Endometrium (tissue), 2 donors: Measurements from ENCODE around the gene TENT5D.
"Not testable (repeated sequence)": the region's sequence is repeated elsewhere in the genome, so short reads cannot be mapped to it uniquely, and the experiment has no call there.

Experiments
- FAIRE-seq: peaks from 2 replicates; lab custom pipeline; 2012; peaks lifted over from hg19 to GRCh38; lab: Jason Lieb, UNC
- donor health status: control.
- donor health status: control.

The TENT5D gene

GRCh38 chrX:80420147-80420546 is at the start of gene TENT5D:
TSS of gene TENT5D (plus strand) at chrX:80420447. CDS start at chrX:80442540, 22,093 bp downstream.
- FAIRE-seq = no peak

DNA sequence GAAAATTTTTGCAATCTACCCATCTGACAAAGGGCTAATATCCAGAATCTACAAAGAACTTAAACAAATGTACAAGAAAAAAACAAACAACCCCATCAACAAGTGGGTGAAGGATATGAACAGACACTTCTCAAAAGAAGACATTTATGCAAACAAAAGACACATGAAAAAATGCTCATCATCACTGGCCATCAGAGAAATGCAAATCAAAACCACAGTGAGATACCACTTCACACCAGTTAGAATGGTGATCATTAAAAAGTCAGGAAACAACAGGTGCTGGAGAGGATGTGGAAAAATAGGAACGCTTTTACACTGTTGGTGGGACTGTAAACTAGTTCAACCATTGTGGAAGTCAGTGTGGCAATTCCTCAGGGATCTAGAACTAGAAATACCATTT is 34.6 kb upstream of the TENT5D start:
- FAIRE-seq = not testable (repeated sequence)

DNA sequence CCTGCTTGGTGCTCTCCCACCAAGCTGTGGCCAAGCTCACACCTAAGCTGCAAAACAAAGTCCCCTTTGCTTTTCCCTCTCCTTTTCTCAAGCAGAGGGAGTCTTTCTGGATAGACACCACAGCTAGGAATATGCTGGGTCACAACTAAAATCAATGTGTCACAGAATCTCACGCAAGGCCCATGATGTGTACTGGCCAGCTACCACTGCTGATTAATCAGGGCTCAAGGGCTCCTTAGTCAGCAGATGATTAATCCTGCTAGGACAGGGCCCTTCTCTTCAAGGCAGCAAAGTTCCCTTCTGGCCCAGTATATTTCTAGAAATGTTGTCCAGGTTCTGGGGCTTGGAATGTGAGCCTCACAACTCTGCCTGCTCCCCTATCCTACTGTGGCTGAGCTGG is 32.0 kb upstream of the TENT5D start:
- FAIRE-seq = no peak

- FAIRE-seq = no peak
Observed at GRCh38 chrX:80412042-80412441, 8.2 kb upstream of the TENT5D start.

GRCh38 chrX:80423000-80423399 is 2.8 kb downstream of the TENT5D start:
- no peak for FAIRE-seq

DNA sequence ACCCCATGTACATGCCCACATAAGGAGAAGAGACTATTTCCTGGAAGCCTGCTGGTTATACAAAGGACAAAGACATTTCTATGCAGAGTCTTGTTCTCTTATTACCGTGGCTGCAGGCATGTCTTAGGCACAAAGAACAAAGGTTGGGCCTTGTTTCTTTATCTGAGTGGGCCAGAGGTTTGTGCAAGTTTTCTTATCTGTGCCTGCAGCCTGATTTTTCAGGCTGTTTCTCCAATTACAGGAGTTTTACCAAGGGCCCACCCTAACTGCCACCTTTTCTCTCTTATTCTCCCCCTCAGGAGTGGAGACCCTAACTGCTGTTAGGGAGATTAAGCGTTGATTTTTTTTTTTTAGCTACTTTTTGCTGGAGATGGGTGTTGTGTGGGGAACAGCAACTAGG is 3.5 kb downstream of the TENT5D start:
- no peak for FAIRE-seq

DNA sequence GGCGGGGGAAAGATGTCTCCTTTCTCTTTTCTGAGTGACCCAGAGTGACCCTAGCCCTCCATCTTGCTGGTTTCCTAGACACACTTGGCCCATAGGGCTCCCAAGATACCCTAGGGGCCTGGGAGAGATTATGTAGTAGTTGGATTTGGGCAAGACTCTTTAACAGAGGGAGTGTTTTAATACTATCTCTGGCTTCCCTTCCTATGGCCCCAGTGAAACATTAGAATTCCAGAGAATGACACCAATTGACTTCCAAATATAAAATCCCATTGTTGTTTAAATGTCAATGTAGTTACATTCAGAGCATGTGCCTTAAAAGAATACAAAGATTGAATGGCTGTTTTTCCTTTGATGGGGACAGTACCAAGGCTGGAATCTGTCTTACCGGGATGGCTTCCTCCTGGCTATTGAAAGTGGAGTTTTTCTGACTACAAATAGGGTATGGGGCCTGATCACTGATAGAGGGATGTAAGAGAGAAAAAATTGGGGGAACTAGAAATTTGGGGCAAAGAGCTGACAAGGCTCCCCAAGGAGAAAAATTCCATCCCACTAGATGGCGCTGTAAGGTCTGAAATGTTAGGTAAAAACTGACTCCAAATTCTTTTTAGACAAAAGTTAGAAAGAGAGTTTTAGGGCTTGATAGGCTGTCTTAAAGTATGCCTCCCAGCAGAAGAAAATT is 10.7 kb downstream of the TENT5D start:
- no peak for FAIRE-seq

DNA sequence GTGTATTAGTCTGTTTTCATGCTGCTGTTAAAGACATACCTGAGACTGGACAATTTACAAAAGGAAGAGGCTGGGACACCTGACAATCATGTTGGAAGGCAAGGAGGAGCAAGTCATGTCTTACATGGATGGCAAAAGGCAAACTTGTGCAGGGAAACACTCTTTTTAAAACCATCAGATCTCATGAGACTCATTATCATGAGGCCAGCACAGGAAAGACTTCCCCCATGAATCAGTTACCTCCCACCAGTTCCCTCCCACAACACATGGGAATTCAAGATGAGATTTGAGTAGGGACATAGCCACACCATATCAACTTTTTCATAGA is 11.2 kb downstream of the TENT5D start:
- no peak for FAIRE-seq

DNA sequence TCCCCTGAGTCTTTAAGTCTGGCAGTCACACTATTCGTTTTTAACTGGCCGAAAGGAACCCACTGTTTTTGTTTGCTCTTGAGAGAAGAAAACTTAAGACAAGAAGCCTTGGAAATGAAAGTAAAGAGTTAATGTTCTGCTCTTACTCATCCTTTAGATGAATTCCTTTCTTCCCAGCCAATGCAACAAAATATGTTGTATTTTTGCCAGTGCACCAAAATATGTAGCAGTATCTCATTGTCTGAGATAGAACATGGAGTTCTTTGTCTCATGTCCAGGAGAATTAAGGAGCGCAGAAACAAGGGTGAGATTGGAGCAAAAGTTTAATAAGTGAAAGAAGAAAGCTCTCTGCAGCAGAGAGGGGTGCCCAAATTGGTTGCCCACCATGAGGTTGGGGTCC is 12.2 kb downstream of the TENT5D start:
- FAIRE-seq = no peak

DNA sequence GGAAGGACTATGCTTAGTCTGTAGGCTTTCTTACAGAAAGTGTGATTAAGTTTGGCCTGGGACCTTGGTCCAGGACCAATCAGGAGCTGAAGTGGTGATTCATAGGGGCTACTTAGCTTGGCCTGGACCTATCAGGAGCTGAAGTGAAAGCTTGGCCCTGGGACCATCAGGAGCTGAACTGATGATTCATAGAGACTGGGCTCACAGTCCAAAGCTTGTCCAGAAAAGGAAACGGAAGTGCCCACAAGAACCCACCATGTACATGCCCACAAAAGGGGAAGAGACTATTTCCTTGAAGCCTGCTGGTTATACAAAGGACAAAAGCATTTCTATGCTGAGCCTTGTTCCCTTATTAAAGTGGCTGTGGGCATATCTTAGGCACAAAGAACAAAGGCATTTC is 12.6 kb downstream of the TENT5D start:
- FAIRE-seq = no peak

DNA sequence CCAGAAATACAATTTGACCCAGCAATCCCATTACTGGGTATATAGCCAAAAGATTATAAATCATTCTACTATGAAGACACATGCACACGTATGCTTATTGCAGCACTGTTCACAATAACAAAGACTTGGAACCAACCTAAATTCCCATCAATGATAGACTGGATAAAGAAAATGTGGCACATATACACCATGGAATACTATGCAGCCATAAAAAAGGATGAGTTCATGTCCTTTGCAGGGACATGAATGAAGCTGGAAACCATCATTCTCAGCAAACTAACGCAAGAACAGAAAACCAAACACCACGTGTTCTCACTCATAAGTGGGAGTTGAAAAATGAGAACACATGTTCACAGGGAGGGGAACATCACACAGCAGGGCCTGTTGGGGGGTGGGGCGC is 47.9 kb downstream of the TENT5D start:
- not testable (repeated sequence) for FAIRE-seq

GRCh38 chrX:80471582-80471981 is 51.3 kb downstream of the TENT5D start:
- FAIRE-seq = no peak

DNA sequence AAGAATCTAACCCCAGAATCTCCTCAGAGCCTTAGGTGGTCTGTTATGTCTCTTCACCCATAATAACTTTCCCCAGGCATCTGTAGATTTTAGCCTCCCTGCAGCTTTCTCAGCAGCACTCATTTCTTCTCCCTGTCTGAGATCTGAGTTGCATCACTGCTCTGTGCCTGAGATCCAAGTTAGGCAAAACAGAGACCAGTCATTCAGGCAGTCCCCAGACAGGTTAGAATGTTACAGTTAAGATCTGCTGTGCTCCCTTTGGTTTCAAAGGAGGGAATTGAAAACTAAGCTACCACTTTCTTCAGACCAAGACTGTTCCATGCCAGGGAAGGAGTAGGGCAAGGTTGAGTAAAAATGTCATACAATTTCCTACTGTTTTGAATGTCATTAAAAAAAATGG is 65.3 kb downstream of the TENT5D start:
- no peak for FAIRE-seq

DNA sequence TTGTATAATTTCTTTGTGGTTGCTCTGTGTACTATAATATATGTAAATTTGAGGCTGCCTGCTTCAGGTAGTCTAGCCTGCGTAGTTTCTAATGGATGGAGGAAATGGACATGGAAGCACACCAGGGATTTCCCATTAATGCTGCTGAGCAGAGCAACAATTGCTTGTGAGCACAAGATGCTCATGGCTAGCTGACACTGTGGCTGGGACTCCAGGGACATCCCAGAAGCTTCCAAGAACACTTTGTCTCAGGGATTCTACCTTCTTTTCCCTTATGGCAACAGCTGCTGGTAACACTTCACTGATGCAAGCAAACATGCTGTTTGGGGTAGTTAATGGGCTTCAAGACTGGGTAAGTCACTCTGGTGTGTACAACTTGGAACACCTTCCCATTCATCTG is 66.1 kb downstream of the TENT5D start:
- no peak for FAIRE-seq

DNA sequence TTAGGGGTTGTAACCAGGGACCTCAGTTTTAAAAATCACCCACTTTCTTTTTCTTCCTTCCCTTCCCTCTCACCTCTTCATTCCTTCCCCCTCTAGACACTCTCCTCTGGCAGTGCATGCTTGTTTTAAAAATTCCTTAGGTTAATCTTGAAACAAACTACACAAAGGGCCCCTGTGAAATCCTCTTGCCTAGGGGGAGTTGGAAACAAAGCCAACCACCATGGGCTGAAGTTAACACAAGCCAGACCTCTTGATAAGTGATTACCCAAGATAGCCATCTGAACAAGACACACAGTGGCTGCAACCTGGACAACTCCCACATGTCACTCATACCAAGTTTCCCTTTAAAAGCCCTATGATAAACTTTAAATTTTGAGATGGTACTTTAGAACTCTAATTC is 68.9 kb downstream of the TENT5D start:
- FAIRE-seq = no peak
